Skeletal muscle satellite cell (primary cell): ENCODE measurements around the gene TNFAIP8L2. TPM values are rescaled to one million over a fixed set of nuclear protein-coding genes. Genes with fewer than 3 reads are reported as not detected.

Source experiments
- H3K27me3 ChIP-seq: 2 replicates; pipeline ENCODE4 v1.7.0; 2013; ENCODE audit warnings: low read length; ENCODE audit not compliant: control insufficient read depth, insufficient read depth
- H3K36me3 ChIP-seq: 2 replicates; pipeline ENCODE4 v1.7.0; 2013; ENCODE audit warnings: mild to moderate bottlenecking, control low read depth, low read length; ENCODE audit not compliant: insufficient read depth
- H3K4me1 ChIP-seq: 2 replicates; pipeline ENCODE4 v1.7.0; 2013; ENCODE audit warnings: low read length; ENCODE audit not compliant: control insufficient read depth, insufficient read depth
- H3K4me2 ChIP-seq: 2 replicates; pipeline ENCODE4 v1.7.0; 2013; ENCODE audit warnings: mild to moderate bottlenecking, low read length
- H3K4me3 ChIP-seq: 2 replicates; pipeline ENCODE4 v1.7.0; 2013; ENCODE audit warnings: low read length
- H3K9ac ChIP-seq: 2 replicates; pipeline ENCODE4 v1.7.0; 2013; ENCODE audit warnings: mild to moderate bottlenecking, low read depth, low read length, moderate library complexity
- H3K9me3 ChIP-seq: replicated peaks from 2 replicates; pipeline ENCODE4 v1.7.0; 2013; ENCODE audit warnings: mild to moderate bottlenecking, control low read depth, low read length
- total RNA-seq: library from RNA; depleted of rRNA; stranded (reverse); fragments of >200 nt; gene quantifications from 2 replicates; pipeline ENCODE4 v1.2.3, GENCODE V29; 2012; rRNA removed

The TNFAIP8L2 gene
- not detected in 2 replicates for total RNA-seq

- H3K36me3 ChIP-seq = peaks cover 29% of the 10 kb centered on the region
- no peaks in the 10 kb centered on the region for H3K27me3 ChIP-seq
- no peaks in the 10 kb centered on the region for H3K9me3 ChIP-seq
- no peaks in the 10 kb centered on the region for H3K4me1 ChIP-seq
- H3K4me2 ChIP-seq = no peak within 1 kb of the TSS
- no peak within 1 kb of the TSS for H3K9ac ChIP-seq
- H3K4me3 ChIP-seq = no peak within 1 kb of the TSS
Observed at GRCh38 chr1:151156515-151156819, at the start of gene TNFAIP8L2. Gene TNFAIP8L2 (plus strand): TSS chr1:151156649. CDS start chr1:151158698, 2,049 bp downstream.

- Histone ChIP-seq H3K9me3 (no peaks in the 10 kb centered on the region), H3K9ac (no peak overlapping the region), H3K36me3 (no peaks in the 10 kb centered on the region), H3K27me3 (no peaks in the 10 kb centered on the region), H3K4me3 (no peak overlapping the region), H3K4me1 (peaks cover 9% of the 10 kb centered on the region), H3K4me2 (no peak overlapping the region)
Observed at GRCh38 chr1:151106894-151107293, 49.6 kb upstream of the TNFAIP8L2 start.

GRCh38 chr1:151108331-151108730 lies 48.1 kb upstream of the TNFAIP8L2 start:
- Histone ChIP-seq H3K9me3 (no peaks in the 10 kb centered on the region), H3K4me3 (no peak overlapping the region), H3K4me1 (peaks cover 9% of the 10 kb centered on the region), H3K36me3 (no peaks in the 10 kb centered on the region), H3K27me3 (no peaks in the 10 kb centered on the region), H3K9ac (no peak overlapping the region), H3K4me2 (no peak overlapping the region)

DNA sequence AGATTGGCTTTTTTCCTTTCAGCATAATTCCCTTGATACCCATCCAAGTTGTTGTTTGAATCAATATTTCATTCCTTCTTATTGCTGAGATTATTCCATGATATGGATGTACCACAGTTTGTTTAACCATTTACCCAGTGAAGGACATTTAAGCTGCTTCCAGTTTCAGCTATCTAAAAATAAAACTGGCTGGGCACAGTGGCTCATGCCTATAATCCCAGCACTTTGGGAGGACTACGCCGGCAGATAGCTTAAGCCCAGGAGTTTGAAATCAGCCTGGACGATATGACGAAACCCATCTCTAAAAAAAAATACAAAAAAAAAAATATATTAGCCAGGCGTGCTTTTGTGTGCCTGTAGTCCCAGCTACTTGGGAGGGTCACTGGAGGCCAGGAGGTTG lies 42.6 kb upstream of the TNFAIP8L2 start:
- no peak overlapping the region for H3K9ac ChIP-seq

DNA sequence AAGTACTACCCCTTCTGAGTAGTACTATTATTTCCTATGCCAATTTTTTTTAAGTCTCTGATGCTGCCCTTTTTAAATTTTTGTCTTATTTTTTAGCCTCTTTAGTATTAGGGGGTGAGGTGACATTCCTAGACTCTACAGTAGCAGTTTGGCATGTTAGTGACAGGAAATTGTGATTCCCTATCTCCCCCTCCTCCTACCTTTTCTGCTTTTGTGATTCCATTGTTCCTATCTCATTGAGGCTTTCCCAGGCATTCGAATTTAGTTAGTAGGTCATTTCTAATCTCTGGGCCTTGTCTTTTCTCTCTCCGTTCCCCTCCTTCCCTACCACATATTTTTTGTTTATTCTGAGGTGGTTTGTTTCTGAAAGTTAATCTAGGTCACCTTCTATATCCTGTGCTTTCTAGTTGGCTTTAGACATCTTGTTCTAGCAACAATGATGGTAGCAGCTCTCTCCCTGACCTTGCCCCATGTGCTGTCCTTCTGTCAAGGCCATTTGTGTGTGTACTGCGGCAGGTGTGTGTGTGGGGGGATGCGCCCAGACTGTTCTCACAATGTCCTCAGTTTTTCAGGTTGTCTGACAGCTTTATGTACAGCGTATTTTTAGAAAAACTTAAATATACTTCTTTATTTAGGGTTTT lies 31.6 kb upstream of the TNFAIP8L2 start:
- no peaks in the 10 kb centered on the region for H3K9me3 ChIP-seq
- H3K4me1 ChIP-seq = no peaks in the 10 kb centered on the region
- H3K4me2 ChIP-seq = no peak overlapping the region
- H3K36me3 ChIP-seq = no peaks in the 10 kb centered on the region
- no peaks in the 10 kb centered on the region for H3K27me3 ChIP-seq
- H3K4me3 ChIP-seq = no peak overlapping the region
- H3K9ac ChIP-seq = no peak overlapping the region

More for the DNA sequence above, 42.6 kb upstream of the TNFAIP8L2 start:
- Histone ChIP-seq H3K27me3 (no peaks in the 10 kb centered on the region), H3K4me3 (no peak overlapping the region), H3K4me1 (no peaks in the 10 kb centered on the region), H3K9me3 (no peaks in the 10 kb centered on the region), H3K4me2 (no peak overlapping the region), H3K36me3 (no peaks in the 10 kb centered on the region)

DNA sequence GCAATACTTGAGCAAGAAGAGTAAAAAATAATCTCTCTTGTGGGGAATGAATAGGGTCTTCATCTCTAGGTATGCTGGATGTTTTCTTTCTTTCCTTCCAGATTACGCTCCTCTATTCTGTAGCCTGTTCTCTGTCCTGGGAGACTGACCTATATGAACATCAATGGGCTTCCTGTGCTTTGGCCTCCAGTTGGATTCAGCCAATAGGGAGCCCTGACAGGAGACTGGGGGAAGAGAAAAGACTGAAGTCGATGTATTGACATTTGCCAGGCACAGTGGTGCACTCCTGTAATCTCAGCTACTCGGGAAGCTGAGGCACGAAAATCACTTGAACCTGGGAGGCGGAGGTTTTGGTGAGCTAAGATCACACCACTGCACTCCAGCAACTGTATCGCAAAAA lies 27.6 kb upstream of the TNFAIP8L2 start:
- no peaks in the 10 kb centered on the region for H3K4me1 ChIP-seq
- no peaks in the 10 kb centered on the region for H3K36me3 ChIP-seq
- no peaks in the 10 kb centered on the region for H3K9me3 ChIP-seq
- no peak overlapping the region for H3K4me2 ChIP-seq
- no peaks in the 10 kb centered on the region for H3K27me3 ChIP-seq
- H3K9ac ChIP-seq = no peak overlapping the region
- no peak overlapping the region for H3K4me3 ChIP-seq

GRCh38 chr1:151130987-151131586 lies 25.4 kb upstream of the TNFAIP8L2 start:
- Histone ChIP-seq H3K27me3 (no peaks in the 10 kb centered on the region), H3K4me3 (no peak overlapping the region), H3K4me2 (no peak overlapping the region), H3K9ac (no peak overlapping the region), H3K9me3 (no peaks in the 10 kb centered on the region), H3K36me3 (no peaks in the 10 kb centered on the region), H3K4me1 (no peaks in the 10 kb centered on the region)

GRCh38 chr1:151131701-151132334 lies 24.6 kb upstream of the TNFAIP8L2 start:
- Histone ChIP-seq H3K4me3 (no peak overlapping the region), H3K4me1 (no peaks in the 10 kb centered on the region), H3K4me2 (no peak overlapping the region), H3K9ac (no peak overlapping the region), H3K9me3 (no peaks in the 10 kb centered on the region), H3K27me3 (no peaks in the 10 kb centered on the region), H3K36me3 (no peaks in the 10 kb centered on the region)

DNA sequence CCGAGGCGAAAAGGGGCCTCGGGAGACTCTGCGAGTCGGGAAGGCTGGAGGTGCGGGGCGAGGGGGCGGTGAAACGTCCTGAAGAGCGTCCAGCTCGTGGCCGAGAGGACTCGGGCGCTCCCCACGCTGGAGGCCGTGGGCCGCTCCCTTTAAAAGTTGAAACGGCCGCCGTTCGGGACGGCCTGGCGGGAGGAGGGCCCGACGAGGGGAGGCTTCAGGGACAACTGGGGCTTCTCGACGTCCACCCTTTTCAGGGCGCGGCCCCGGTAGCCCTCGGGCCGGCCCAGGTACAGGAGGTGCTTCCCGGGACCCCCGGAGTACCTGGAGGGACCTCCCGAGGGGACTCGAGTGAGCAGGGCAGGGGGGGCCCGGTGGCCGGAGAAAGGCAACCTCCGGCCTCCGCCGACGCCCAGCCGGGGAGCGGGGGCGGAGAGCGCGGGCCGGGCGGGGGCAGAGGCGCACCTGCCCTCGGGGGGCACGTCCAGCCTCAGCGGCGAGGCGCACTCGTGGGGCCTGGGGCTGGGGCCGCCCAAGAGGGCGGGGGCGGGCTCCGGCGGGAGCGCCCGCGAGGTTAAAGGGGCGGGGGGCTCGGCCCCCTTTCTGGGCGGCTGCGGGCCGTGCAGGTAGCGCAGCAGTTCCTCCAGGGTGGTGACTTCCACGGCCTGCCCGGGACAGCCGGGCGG lies 24.0 kb upstream of the TNFAIP8L2 start:
- no peak overlapping the region for H3K4me3 ChIP-seq
- no peaks in the 10 kb centered on the region for H3K36me3 ChIP-seq
- H3K4me2 ChIP-seq = no peak overlapping the region
- H3K27me3 ChIP-seq = no peaks in the 10 kb centered on the region
- no peaks in the 10 kb centered on the region for H3K9me3 ChIP-seq
- H3K9ac ChIP-seq = no peak overlapping the region
- H3K4me1 ChIP-seq = no peaks in the 10 kb centered on the region

DNA sequence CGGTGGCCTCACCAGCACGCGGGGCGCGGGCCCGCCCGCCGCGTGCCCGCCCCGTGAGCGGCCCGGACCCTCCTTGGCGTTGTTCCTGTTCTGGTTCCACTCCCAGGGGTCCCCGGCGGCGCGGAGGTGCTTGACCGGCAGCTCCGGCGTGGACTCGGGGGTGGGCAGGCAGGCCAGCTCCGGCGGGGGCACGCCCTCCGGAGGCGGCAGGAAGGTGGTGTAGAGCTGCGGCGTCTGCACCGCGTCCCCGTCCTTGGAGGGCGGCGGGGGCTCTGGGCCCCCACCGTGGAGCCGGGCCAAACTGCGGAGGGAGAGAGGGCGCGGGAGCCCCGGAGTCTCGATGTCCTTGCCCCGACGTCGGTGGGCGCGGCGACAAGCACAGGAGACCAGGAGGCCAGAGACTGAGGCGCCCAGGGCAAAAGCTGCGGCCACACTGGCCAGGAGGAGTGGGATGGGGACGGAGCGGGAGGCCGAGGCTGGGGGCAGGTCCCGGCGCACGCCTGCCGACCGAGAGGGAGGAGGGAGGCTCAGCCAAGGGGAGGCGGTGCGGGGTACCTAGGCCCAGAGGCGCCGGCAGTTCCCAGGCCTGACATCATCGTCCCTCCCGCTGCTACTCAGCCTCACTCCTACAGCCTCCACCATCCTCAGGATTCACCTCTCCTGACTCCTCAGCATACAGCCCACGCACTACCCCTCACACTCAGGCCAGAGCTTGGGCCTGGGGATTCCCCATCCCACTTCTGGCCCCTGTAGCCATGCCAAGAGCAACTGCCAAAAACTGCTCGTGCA lies 23.2 kb upstream of the TNFAIP8L2 start:
- Histone ChIP-seq H3K4me2 (no peak overlapping the region), H3K9me3 (no peaks in the 10 kb centered on the region), H3K27me3 (no peaks in the 10 kb centered on the region), H3K36me3 (no peaks in the 10 kb centered on the region), H3K4me1 (no peaks in the 10 kb centered on the region), H3K9ac (no peak overlapping the region), H3K4me3 (no peak overlapping the region)

- no peaks in the 10 kb centered on the region for H3K27me3 ChIP-seq
- H3K4me3 ChIP-seq = no peak overlapping the region
- no peak overlapping the region for H3K9ac ChIP-seq
- no peaks in the 10 kb centered on the region for H3K36me3 ChIP-seq
- no peaks in the 10 kb centered on the region for H3K9me3 ChIP-seq
- H3K4me2 ChIP-seq = no peak overlapping the region
- H3K4me1 ChIP-seq = no peaks in the 10 kb centered on the region
Observed at GRCh38 chr1:151134396-151134795, 22.1 kb upstream of the TNFAIP8L2 start.
